Mammary epithelial cell (primary cell): ENCODE measurements around the gene IGFALS.

Experiments used
- CTCF ChIP-seq, 2 donors: IDR thresholded peaks in 1 of 2; conservative IDR thresholded peaks in 1 of 2; 2 replicates each; pipeline ENCODE4 v1.5.1; 2011 to 2012; ENCODE audit warnings: inconsistent platforms in 2 of 2, low read length in 2 of 2, mild to moderate bottlenecking in 2 of 2, control low read depth in 1 of 2, low read depth in 1 of 2; ENCODE audit not compliant: insufficient read depth in 1 of 2; ENCODE audit errors: extremely low read depth in 1 of 2
- EZH2 ChIP-seq: IDR thresholded peaks from 2 replicates; pipeline ENCODE4 v1.6.1; 2012; ENCODE audit warnings: low read length, inconsistent platforms, borderline replicate concordance

- TF ChIP-seq CTCF (conservative IDR thresholded peaks at IDR 0.05 in 1 of 2, IDR thresholded peaks at IDR 0.05 in 1 of 2; ENCODE audit: extremely low read depth in 1 of 2, insufficient read depth in 1 of 2, low read depth in 1 of 2, low read length in 2 of 2) (no peak), EZH2 (no peak)
Measured at GRCh38 chr16:1791943-1792812, 1.3 kb downstream of the IGFALS start.
